Activated B cell treated with CpG ODN at 0.5 μM for 24 hours (primary cell): ENCODE data around the gene GBGT1. TPM values are rescaled to one million over a fixed set of nuclear protein-coding genes. Genes with fewer than 3 reads are reported as not detected.

Experiments used
- ATAC-seq: fragments of 200-7000 bp; cut with Tn5 transposase; one replicate; pipeline ENCODE4 v1.10.0; 2021; ENCODE audit warnings: low read depth, mild to moderate bottlenecking, moderate library complexity
- CTCF ChIA-PET: fragments of 350-600 bp; sonication (Branson Sonifier 250); formaldehyde crosslinking; loops from one replicate; lab custom pipeline; 2021; ENCODE audit warnings: antibody characterized with exemption; lab: Charles Lee
- POLR2A ChIA-PET: fragments of 350-600 bp; sonication (Branson Sonifier 250); formaldehyde crosslinking; loops from one replicate; lab custom pipeline; 2021; ENCODE audit warnings: antibody characterized with exemption; lab: Charles Lee
- DNase-seq: peaks from one replicate; pipeline ENCODE4 v3.0.0; 2022
- H3K27ac Mint-ChIP-seq: one replicate; pipeline ENCODE4 v1.8.0; 2020; ENCODE audit warnings: mixed read lengths
- H3K27me3 Mint-ChIP-seq: one replicate; pipeline ENCODE4 v1.8.0; 2021; ENCODE audit warnings: mixed read lengths
- H3K36me3 Mint-ChIP-seq: one replicate; pipeline ENCODE4 v1.8.0; 2021; ENCODE audit warnings: low read depth, mixed read lengths
- H3K4me1 Mint-ChIP-seq: one replicate; pipeline ENCODE4 v1.8.0; 2021; ENCODE audit warnings: mixed read lengths
- H3K4me3 Mint-ChIP-seq: one replicate; pipeline ENCODE4 v1.8.0; 2020; ENCODE audit warnings: mild to moderate bottlenecking, mixed read lengths
- H3K9me3 Mint-ChIP-seq: one replicate; pipeline ENCODE4 v1.8.0; 2020; ENCODE audit warnings: mixed read lengths
- CTCF ChIP-seq: fragments of 200-600 bp; IDR thresholded peaks from one replicate; pipeline ENCODE4 v1.8.0; 2022; ENCODE audit warnings: antibody characterized with exemption, mild to moderate bottlenecking
- intact Hi-C: fragments of 100-400 bp; cut with micrococcal nuclease; formaldehyde crosslinking; loops from one replicate; pipeline ENCODE4 v1.15.1; 2024
- total RNA-seq: library from RNA; stranded (reverse); gene quantifications from 2 replicates; pipeline ENCODE4 v1.2.3, GENCODE V29; 2022

Gene GBGT1
- total RNA-seq, 1 donor from 2014 or later = 49.5 TPM

- no peak overlapping the region for H3K27ac Mint-ChIP-seq
- no peak overlapping the region for H3K4me3 Mint-ChIP-seq
- no peaks in the 10 kb centered on the region for H3K36me3 Mint-ChIP-seq
- H3K27me3 Mint-ChIP-seq = peaks cover 27% of the 10 kb centered on the region
- no peak for TF ChIP-seq CTCF
- intact Hi-C loops = loop anchor here (1.0 kb wide), 3 partner anchors 170 to 300 kb away; partner anchors contain the start of genes SURF1 and SURF2
- CTCF ChIA-PET = interaction anchor here (0.6 to 5.0 kb wide), 14 partner anchors 9 to 556 kb away, joined by 3 to 54 read pairs (median 5); partner anchors contain the start of gene CACFD1
- H3K4me1 Mint-ChIP-seq = peaks cover 9% of the 10 kb centered on the region
- H3K9me3 Mint-ChIP-seq = no peaks in the 10 kb centered on the region
- DNase-seq (no peak), ATAC-seq (no peak)
- POLR2A ChIA-PET = interaction anchor here (1.0 to 2.1 kb wide), 4 partner anchors 161 to 300 kb away, joined by 3 to 6 read pairs (median 4); partner anchors contain the start of genes MED22, RPL7A, SURF1 and SURF2
Observed at GRCh38 chr9:133186736-133187135, 23.0 kb upstream of the GBGT1 start.

- intact Hi-C loops = no loop called here
- H3K36me3 Mint-ChIP-seq = no peaks in the 10 kb centered on the region
- H3K4me1 Mint-ChIP-seq = peaks cover 9% of the 10 kb centered on the region
- CTCF ChIA-PET = interaction anchor here (0.6 to 5.0 kb wide), 4 partner anchors 89 to 300 kb away, joined by 4 to 54 read pairs (median 9); no protein-coding TSS in a partner anchor
- no peak overlapping the region for H3K27ac Mint-ChIP-seq
- DNase-seq = no peak
- TF ChIP-seq CTCF = no peak
- peaks cover 30% of the 10 kb centered on the region for H3K27me3 Mint-ChIP-seq
- ATAC-seq = no peak
- H3K9me3 Mint-ChIP-seq = no peaks in the 10 kb centered on the region
- no peak overlapping the region for H3K4me3 Mint-ChIP-seq
- POLR2A ChIA-PET = interaction anchor here (0.6 kb wide), 1 partner anchor 295 kb away, joined by 3 read pairs; no protein-coding TSS in a partner anchor
Observed at GRCh38 chr9:133184971-133185370, 21.3 kb upstream of the GBGT1 start.

GRCh38 chr9:133182151-133182550, 18.4 kb upstream of the GBGT1 start:
- H3K27me3 Mint-ChIP-seq = peaks cover 24% of the 10 kb centered on the region
- no peaks in the 10 kb centered on the region for H3K9me3 Mint-ChIP-seq
- CTCF ChIA-PET = interaction anchor here (0.7 to 2.4 kb wide), 3 partner anchors 11 to 160 kb away, joined by 3 to 11 read pairs (median 5); no protein-coding TSS in a partner anchor
- peaks cover 9% of the 10 kb centered on the region for H3K4me1 Mint-ChIP-seq
- H3K27ac Mint-ChIP-seq = no peak overlapping the region
- H3K36me3 Mint-ChIP-seq = no peaks in the 10 kb centered on the region
- ATAC-seq (no peak), DNase-seq (no peak)
- POLR2A ChIA-PET = no interaction called here
- H3K4me3 Mint-ChIP-seq = no peak overlapping the region
- TF ChIP-seq CTCF = no peak
- intact Hi-C loops = no loop called here

GRCh38 chr9:133181561-133181960, 17.8 kb upstream of the GBGT1 start:
- TF ChIP-seq CTCF = no peak
- intact Hi-C loops = loop anchor here (2.0 kb wide), 1 partner anchor 33 kb away; no protein-coding TSS in a partner anchor
- peaks cover 9% of the 10 kb centered on the region for H3K4me1 Mint-ChIP-seq
- H3K9me3 Mint-ChIP-seq = no peaks in the 10 kb centered on the region
- ChIA-PET CTCF (interaction anchor here (0.7 to 2.4 kb wide), 4 partner anchors 10 to 159 kb away, joined by 3 to 11 read pairs (median 5); no protein-coding TSS in a partner anchor), POLR2A (no interaction called here)
- no peaks in the 10 kb centered on the region for H3K36me3 Mint-ChIP-seq
- ATAC-seq (no peak), DNase-seq (no peak)
- H3K27ac Mint-ChIP-seq = no peak overlapping the region
- no peak overlapping the region for H3K4me3 Mint-ChIP-seq
- peaks cover 26% of the 10 kb centered on the region for H3K27me3 Mint-ChIP-seq

- ChIA-PET CTCF (interaction anchor here (1.0 to 2.4 kb wide), 7 partner anchors 10 to 223 kb away, joined by 3 to 11 read pairs (median 3); no protein-coding TSS in a partner anchor), POLR2A (no interaction called here)
- H3K4me1 Mint-ChIP-seq = peaks cover 6% of the 10 kb centered on the region
- DNase-seq (no peak), ATAC-seq (no peak)
- no peak overlapping the region for H3K27ac Mint-ChIP-seq
- intact Hi-C loops = loop anchor here (1.0 to 2.0 kb wide), 2 partner anchors 32 to 78 kb away; no protein-coding TSS in a partner anchor
- no peaks in the 10 kb centered on the region for H3K36me3 Mint-ChIP-seq
- H3K9me3 Mint-ChIP-seq = no peaks in the 10 kb centered on the region
- no peak for TF ChIP-seq CTCF
- H3K27me3 Mint-ChIP-seq = peaks cover 23% of the 10 kb centered on the region
- no peak overlapping the region for H3K4me3 Mint-ChIP-seq
Observed at GRCh38 chr9:133180953-133181352, 17.2 kb upstream of the GBGT1 start.
